ENCODE data around the gene GALNS. TPM values are rescaled to one million over a fixed set of nuclear protein-coding genes. Genes with fewer than 3 reads are reported as not detected.

Gene GALNS
- total and polyA plus RNA-seq, 2 of the 13 experiments (the other 11 are each of a cell fraction or from before 2014, with no cell fraction given), result 9.2 to 9.8 TPM

- TF ChIP-seq ZNF557 (CRISPR knock-in tag; IDR thresholded peaks at IDR 0.05) (0 out of 2 replicates have a peak, but pooled peaks have one; percentile 30), CHD4 (IDR thresholded peaks at IDR 0.05; ENCODE audit: borderline replicate concordance, low read length) (no peak), ZNF740 (CRISPR knock-in tag; IDR thresholded peaks at IDR 0.05) (peak; percentile 54; the same call in 1 of the 2 replicates), ZNF781 (CRISPR knock-in tag; IDR thresholded peaks at IDR 0.05; ENCODE audit: borderline replicate concordance, not compliant biosample characterization) (peak; percentile 16), ZFP91 (CRISPR knock-in tag; IDR thresholded peaks at IDR 0.05; ENCODE audit: borderline replicate concordance) (peak; percentile 64; the same call in 1 of the 2 replicates), HMGXB4 (CRISPR knock-in tag; IDR thresholded peaks at IDR 0.05; ENCODE audit: borderline replicate concordance in 1 of 2, low read depth in 1 of 2) (0 out of 4 replicates have a peak, but pooled peaks of 1 of the 2 experiments have one; percentile 6), CENPX (CRISPR knock-in tag; IDR thresholded peaks at IDR 0.05) (no peak), ZNF710 (CRISPR knock-in tag; IDR thresholded peaks at IDR 0.05; ENCODE audit: borderline replicate concordance) (peak; percentile 12; the same call in 1 of the 2 replicates), POLR2A (IDR thresholded peaks at IDR 0.05; ENCODE audit: insufficient read depth in 1 of 2, low read depth in 2 of 2, low read length in 2 of 2) (peak; percentile 16 to 40; a peak in 1 of 4 replicates), KLF12 (CRISPR knock-in tag; IDR thresholded peaks at IDR 0.05; ENCODE audit: borderline replicate concordance) (peak; percentile 32; the same call in 1 of the 2 replicates), TFAP4 (IDR thresholded peaks at IDR 0.05; ENCODE audit: borderline replicate concordance, low read depth) (0 out of 2 replicates have a peak, but pooled peaks have one; percentile 4), ZNF333 (CRISPR knock-in tag; IDR thresholded peaks at IDR 0.05; ENCODE audit: borderline replicate concordance) (0 out of 2 replicates have a peak, but pooled peaks have one; percentile 69), PHF8 (CRISPR knock-in tag; IDR thresholded peaks at IDR 0.05) (peak; percentile 56; the same call in 1 of the 2 replicates), TIGD3 (CRISPR knock-in tag; IDR thresholded peaks at IDR 0.05; ENCODE audit: borderline replicate concordance) (peak; percentile 23; the same call in 1 of the 2 replicates), PITX1 (CRISPR knock-in tag; IDR thresholded peaks at IDR 0.05) (peak; percentile 44; the same call in 1 of the 2 replicates), ZNF816 (CRISPR knock-in tag; IDR thresholded peaks at IDR 0.05; ENCODE audit: borderline replicate concordance) (no peak), ZNF337 (CRISPR knock-in tag; IDR thresholded peaks at IDR 0.05; ENCODE audit: borderline replicate concordance, low read depth) (0 out of 2 replicates have a peak, but pooled peaks have one; percentile 34), NFE2L1 (CRISPR knock-in tag; IDR thresholded peaks at IDR 0.05; ENCODE audit: borderline replicate concordance) (0 out of 2 replicates have a peak, but pooled peaks have one; percentile 76)
Measured at GRCh38 chr16:88783391-88784073, 73.2 kb downstream of the GALNS start (continued).
